Measurements from ENCODE around the gene PDE8A.

The PDE8A gene, protein sequence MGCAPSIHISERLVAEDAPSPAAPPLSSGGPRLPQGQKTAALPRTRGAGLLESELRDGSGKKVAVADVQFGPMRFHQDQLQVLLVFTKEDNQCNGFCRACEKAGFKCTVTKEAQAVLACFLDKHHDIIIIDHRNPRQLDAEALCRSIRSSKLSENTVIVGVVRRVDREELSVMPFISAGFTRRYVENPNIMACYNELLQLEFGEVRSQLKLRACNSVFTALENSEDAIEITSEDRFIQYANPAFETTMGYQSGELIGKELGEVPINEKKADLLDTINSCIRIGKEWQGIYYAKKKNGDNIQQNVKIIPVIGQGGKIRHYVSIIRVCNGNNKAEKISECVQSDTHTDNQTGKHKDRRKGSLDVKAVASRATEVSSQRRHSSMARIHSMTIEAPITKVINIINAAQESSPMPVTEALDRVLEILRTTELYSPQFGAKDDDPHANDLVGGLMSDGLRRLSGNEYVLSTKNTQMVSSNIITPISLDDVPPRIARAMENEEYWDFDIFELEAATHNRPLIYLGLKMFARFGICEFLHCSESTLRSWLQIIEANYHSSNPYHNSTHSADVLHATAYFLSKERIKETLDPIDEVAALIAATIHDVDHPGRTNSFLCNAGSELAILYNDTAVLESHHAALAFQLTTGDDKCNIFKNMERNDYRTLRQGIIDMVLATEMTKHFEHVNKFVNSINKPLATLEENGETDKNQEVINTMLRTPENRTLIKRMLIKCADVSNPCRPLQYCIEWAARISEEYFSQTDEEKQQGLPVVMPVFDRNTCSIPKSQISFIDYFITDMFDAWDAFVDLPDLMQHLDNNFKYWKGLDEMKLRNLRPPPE

DNA sequence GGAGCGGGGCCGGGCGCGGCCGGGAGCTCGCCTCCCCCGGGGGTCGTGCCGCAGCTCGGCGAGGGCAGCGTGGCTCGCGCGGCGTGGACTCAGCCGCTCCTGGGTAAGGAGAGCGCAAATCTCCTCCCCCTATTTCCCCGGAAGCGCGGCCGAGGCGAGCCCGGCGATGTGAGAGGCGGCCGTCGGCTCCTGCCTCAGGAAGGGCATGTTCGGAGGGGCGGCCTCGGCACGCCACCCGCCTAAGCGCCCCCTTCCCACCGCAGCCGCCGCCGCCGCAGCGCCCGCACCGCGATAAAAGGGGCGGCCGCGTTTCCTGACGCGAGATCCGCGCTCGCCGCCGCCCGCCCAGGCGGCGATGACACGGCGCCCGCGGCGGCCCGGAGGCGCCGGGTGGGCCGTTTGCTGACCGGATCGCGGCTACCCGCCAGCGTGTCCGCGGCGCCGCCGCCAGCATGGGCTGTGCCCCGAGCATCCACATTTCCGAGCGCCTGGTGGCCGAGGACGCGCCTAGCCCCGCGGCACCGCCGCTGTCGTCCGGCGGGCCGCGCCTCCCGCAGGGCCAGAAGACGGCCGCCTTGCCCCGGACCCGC lies at the start of gene PDE8A:
TSS of gene PDE8A (plus strand) at position 146 of the 590 bp plus-strand sequence. CDS start at position 453, 307 bp downstream.
- peak in 1 of 2 donors; percentile 30 for DNase-seq (ENCODE audit: low read depth in 2 of 2)

DNA sequence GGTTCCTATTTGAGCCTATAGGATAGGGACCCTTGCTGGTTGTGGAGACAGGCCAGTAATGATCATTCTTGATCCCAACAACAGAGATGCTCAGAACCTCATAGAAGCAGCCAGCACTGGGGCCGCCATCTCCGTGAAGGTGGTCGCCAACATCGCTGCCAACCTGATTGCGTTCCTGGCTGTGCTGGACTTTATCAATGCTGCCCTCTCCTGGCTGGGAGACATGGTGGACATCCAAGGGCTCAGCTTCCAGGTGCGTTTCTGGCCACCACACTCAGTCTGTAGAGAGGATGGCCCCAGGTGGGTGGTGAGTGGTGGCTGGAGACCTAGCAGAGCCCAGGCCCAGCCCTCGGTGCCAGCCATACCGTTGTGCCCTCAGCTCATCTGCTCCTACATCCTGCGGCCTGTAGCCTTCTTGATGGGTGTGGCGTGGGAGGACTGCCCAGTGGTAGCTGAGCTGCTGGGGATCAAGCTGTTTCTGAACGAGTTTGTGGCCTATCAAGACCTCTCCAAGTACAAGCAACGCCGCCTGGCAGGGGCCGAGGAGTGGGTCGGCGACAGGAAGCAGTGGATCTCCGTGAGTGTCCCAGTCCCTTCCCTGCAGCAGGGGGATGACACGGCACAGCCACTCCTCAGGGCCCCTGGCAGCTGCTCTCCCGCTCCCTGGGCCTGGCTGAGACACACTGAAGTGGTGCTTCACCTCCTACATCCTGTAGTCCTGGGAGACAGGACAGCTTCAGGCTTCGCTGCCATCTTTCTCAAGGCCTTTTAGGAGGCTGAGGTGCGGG lies 46.5 kb upstream of the PDE8A start:
- DNase-seq (ENCODE audit: low read depth in 2 of 2), result no peak

DNA sequence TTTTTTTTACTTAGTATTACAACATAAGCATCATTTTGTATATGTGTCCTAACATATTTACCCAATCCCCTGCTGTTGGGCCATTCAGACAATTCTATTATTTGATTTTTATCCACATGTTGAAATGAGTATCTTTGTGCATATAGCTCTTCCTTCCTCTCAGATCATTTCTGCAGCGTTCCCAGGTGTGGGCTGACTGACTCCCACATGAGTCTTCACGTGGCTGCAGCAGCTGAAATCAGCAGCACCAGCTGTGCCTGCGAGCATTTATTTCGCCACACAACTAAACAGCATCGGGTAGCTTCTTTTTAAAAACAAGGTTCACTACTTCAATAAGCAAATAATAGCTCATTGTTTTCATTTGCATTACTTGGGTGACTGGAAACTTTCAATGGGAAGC lies 44.5 kb upstream of the PDE8A start:
- no peak for DNase-seq (ENCODE audit: low read depth in 2 of 2)

DNA sequence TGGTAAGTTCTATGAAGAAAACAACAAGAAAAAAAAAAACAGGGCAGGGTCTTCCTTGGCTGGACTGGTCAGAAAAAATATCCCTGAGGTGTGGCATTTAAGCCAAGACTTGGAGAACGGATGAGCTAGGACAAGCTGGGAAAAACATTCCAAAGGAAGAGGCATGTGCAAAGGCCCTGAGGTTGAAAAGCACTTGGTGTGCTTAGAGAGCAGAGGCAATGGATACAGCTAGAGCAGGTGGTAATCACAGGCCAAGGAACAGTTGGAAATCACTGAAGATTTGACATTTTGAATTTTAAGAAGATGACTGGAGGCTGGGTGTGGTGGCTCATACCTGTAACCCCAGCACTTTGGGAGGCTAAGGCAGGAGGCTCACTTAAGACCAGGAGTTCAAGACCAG lies 42.9 kb upstream of the PDE8A start:
- no peak for DNase-seq (ENCODE audit: low read depth in 2 of 2)

DNA sequence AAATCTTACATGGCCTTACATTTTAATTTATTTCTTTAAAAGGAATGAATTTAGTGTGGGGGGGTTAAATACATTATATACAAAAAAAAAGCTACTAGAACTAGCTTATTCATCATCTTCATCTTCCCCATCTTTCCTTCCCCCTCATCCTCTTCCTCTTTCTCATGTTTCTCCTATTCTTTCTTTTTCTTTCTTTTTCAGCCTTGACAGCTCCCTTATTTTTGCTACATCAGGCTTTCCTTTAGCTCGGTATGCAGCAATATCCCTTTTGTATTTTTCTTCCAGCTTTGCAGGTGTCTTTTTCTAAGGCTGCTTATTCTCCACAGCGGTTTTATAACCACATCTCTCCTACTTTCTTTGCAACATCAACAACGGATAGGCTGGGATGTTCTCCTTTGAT lies 41.3 kb upstream of the PDE8A start:
- DNase-seq (ENCODE audit: low read depth in 2 of 2), result no peak

DNA sequence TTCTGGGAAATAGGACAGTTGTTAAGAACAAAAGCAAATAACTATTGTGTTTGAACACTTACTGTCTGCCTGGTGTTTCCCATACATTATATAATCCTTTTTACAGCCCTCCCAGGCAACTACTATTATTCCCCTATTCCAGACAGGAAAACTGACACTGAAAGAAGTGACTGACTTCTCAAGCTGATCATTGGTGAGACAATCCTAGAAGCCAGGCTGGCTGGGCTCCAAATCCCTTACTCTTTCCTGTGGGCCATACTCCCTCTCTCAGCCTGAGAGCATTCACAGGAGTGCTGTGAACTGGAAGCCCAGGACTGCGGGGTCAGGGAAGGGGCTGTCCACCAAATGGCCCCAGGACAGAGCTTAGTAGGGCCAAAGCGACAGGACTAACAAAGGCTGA lies 39.2 kb upstream of the PDE8A start:
- DNase-seq (ENCODE audit: low read depth in 2 of 2), result no peak

DNA sequence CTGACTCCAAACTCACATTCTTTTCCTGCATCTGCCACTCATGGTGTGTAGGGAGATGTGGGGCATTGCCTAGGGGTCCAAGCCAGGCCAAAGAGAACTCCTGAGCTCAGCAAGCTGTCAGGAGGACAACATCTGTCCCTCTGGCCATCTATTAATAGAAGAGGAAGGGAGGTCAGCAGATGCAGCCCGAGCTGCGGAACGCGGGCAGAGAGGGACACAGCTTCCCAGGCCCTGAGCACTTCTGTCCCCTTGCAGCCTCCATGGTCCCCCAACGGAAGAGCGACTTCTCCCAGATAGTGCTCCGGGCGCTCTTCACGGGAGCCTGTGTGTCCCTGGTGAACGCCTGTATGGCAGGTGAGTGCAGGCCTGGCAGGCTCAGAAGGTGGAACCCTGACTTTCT lies 37.3 kb upstream of the PDE8A start:
- no peak for DNase-seq (ENCODE audit: low read depth in 2 of 2)

DNA sequence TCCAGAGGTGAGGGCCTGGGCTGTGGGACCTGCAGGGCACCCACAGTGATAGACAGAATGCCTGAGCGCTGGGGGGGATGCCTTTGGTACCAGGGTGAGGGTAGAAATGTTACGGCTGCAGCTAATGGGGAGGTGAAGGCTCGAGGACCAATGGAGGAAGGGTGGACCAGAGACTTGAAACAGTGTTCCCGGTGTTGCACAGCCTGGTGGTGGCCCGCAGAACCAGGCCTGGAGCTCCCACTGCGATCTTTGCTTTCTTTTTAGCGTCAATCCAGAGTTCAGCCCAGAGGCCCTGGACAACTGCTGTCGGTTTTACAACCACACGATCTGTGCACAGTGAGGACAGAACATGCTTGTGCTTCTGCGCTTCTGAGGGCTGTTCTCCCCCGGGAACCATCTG lies 36.8 kb upstream of the PDE8A start:
- no peak for DNase-seq (ENCODE audit: low read depth in 2 of 2)

DNA sequence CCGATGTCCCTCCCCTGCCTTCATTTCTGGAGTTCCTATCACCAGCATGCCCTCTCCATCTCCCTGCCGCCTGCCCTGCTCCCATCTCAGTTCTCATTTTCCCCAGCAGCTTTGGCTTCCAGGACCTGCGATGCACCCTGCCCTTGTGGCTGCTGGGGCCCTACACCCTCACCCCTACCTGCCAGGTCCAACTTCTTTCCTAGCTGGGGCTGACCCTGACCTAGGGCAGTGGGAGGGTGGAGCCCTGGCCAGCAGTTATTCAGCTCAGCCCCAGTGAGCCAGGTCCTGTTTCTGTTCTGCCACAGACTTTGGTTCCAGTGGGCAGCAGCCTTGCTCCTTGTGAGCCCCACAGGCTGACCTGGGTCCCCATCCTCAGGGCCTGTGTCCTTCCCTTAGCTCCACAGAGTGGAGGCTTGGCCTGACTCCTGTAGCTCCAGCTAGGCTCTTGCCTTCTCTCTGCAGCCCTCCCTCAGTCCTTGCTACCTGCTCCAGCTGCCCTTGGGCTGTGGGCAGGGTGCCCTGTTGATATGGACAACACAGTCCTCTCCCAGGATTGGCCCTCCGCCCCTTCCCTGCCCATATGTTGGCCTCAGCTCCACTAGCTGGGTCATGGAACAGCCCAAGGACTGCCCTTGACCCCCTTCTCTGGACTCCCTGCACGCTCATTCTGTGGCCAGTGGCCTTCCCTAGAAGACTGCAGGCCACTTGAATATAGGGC lies 34.7 kb upstream of the PDE8A start:
- no peak for DNase-seq (ENCODE audit: low read depth in 2 of 2)

DNA sequence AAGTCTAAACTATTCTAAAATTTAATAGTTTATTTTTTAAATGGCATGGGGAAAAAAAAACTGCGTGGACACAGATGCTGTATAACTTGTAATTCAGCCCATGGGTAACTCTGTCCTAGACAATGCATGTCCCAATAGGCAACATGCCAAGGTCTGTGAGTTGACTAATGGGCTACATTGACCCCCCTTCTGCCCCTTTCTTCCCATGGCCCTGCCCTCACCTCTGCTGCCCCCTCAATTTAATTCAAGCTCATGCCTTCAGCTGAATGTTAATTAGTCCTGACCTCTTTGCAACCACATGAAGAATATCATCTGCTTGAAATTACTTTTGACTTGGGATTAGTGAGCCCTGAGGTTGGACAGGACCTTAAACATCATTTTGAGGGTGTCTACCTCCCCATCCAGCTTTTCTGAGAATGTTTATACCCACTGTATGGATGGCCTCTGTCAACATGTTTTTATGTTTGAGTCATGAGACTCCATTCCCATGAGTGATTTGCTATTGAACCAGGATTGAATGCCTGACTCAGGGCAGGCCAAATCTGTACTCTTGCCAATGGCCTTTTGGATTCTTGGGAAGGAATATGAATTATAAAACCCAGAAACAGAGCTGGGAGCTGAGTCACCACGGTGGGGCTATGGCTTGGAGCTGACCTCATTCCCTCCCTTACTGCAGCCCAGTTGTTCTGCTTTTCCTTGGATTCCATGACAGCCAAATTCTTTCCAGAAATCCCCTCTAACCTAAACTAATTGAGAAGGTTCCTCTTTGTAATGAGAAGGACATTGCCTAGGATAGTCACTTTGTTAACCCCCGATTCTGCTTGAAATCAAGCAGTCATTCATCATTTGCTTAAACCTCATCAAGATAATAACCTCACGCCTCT lies 33.5 kb upstream of the PDE8A start:
- DNase-seq (ENCODE audit: low read depth in 2 of 2), result no peak

DNA sequence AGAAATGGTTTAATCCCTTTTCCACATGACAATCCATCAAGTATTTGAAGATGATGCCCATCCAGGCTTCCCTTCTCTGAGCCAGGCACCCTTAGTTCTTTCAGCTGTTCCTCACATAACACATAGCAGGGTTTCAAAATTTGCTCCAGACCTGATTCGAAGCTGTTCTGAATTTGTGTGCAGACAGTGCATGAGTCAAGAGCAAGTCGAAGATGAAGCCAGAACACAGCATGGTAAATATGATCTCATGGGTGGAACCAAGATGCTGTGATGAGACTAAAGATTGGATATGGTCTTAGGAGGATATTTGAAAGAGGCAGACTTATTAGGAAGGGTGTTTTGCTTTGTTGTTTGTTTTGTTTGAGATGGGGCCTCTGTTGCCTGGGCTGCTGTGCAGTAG lies 32.6 kb upstream of the PDE8A start:
- DNase-seq (ENCODE audit: low read depth in 2 of 2), result no peak

DNA sequence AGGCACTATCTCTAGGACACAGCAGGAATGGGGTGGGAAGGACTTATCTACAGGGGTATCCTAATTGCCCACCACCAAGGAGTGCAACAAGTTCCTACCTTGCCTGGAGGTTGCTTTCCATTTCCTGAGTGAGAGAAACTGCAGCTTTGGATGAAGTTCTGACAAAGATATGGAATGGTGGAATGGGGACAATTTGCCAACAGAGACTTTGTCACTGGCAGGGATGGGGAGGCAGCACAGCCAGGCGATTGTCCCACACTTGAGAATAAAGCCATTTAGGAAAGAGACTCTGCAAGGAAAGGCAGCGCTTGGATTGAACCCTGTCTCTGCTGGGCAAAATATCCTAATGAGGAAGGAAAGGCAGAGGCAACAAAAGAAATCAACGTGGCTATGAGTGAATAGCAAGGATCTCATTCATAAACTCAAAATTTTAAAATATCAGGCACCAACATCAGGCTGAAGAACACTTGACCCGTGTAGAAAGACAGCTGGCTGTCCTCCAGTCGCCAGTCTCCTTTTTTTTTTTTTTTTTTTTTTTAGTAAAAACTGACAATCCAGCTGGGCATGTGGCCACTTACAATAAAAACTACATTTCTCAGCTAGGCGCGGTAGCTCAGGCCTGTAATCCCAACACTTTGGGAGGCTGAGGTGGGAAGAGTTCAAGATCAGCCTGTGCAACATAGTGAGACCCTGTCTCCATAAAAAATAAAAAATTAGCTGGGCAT lies 31.6 kb upstream of the PDE8A start:
- DNase-seq (ENCODE audit: low read depth in 2 of 2), result no peak

DNA sequence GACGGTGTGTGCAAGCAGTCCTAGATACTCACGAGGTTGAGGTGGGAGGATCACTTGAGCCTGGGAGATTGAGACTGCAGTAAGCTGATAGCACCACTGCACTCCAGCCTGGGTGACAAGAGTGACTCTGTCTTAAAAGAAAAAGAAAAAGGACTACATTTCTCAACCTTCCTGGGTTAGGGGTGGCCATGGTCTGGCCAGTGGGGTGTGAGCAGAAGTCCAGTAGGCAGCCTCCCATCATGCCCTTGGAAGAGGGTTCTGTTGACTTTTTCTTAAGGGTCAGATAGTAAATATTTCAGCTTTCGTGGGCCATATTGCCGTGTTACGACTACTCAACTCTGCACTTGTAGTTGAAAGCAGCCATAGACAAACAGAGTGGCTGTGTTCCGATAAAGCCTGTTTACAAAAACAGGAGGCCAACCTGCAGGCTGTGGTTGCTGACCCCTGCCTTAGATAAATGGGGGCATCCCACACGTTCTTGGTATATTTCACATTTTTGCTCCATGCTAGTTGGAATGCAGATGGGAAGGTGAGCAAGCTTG lies 31.0 kb upstream of the PDE8A start:
- no peak for DNase-seq (ENCODE audit: low read depth in 2 of 2)

DNA sequence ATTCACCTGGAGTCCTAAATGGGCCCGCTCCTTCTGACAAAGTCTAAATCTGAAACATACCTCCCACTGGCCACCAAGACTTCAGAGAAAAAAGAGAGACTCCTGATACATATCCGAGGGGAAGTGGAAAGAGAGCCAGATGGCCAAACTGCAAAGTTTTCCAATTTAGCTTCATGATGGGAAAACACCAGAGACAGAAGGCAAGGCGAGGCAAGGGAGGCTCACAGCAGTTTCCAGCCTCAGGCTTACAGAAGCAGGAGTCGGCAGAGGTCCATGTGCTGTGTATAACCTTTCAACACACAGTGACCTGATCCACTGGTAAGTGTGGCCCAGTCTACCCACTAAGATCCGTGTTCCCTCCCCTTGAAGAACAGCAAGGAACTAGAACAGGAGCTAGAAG lies 29.9 kb upstream of the PDE8A start:
- no peak for DNase-seq (ENCODE audit: low read depth in 2 of 2)

DNA sequence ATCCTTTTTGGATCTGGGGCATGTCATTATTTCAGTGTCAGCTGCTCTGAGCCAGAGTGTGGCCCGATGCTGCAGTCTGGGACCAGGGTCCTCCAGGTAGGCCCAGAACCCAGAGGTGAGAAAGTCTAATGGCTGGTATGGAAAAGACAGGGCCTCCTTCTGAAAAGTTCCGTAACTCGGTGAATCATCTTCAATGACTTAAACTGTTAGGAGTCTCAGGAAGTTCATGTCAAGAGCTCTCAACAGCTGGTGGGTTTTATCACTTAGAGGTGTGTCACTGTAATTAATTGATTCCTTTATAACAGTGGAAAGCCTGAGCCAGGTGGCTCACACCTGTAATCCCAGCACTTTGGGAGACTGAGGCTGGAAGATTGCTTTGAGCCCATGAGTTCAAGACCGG lies 28.5 kb upstream of the PDE8A start:
- no peak for DNase-seq (ENCODE audit: low read depth in 2 of 2)

DNA sequence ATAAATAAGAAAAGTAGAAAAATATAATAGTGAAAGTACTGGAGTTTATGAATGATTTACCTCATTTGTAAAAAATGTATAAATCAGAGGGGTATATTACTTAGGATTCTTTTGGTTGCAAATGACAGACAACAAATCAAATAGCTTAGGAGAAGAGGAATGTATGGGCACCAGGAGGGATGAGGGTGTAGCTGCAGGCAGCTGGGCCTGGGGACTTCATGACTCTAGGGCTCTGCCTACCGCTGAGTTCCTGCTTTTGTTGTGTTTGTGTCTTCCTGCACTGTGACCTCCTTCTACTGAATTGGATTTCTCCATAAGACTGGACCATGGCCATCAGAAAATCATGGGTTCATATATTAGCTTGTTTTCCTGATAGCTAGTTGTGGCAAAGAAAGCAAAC lies 27.9 kb upstream of the PDE8A start:
- no peak for DNase-seq (ENCODE audit: low read depth in 2 of 2)

DNA sequence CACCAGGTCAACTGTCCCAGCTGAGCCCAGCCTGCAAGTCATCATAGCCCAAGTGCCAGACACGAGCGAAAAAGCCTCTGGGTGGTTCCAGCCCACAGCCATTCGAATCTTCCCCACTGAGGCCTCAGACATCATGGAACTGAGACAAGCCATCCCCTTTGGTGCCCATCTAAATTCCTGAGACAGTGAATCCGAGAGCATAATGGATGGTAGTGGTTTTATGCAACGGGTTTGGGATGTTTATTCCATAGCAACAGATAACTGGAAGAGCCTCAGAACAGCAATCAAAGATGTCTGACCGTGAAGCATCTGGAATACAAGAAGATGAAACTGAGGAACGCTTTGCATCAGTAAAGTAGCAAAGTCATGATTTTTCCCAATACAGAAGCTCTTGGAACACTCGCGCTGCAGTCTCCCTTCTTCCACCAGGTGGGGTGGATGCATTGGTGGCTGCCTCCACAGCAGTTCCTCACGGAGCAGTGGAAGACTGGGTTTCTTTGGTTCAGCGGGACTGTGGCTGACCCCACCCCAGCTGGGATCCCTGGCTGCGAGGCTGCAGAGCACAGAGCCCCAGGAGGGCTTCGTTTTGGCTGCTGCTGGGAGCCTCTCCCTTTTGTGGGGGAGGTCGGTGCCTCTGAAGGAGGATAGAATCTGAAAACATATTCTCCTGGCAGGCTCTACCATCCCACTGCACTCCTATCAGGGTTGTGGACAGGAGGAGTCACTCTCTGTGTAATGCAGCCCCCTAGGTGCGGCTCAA lies 26.4 kb upstream of the PDE8A start:
- DNase-seq (ENCODE audit: low read depth in 2 of 2), result peak in 1 of 2 donors; percentile 13

DNA sequence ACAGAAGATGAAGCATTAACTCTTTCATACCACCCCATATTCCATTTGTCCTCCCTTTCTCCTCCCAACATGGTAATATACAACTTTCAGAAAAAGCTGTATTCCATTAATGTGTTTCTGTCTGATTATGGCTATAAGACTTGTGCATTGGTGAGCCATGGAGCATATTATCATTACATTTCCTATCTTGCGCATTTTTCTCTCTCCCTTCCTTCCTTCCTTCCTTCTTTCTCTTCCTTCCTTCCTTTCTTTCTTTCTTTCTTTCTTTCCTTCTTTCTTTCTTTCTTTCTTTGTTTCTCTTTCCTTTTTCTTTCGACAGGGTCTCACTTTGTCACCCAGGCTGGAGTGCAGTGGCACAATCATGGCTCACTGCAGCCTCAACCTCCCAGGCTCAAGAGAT lies 25.5 kb upstream of the PDE8A start:
- no peak for DNase-seq (ENCODE audit: low read depth in 2 of 2)
